ENCODE results near the gene METTL2A.
"Not testable (repeated sequence)": the region's sequence is repeated elsewhere in the genome, so short reads cannot be mapped to it uniquely, and the experiment has no call there.

DNA sequence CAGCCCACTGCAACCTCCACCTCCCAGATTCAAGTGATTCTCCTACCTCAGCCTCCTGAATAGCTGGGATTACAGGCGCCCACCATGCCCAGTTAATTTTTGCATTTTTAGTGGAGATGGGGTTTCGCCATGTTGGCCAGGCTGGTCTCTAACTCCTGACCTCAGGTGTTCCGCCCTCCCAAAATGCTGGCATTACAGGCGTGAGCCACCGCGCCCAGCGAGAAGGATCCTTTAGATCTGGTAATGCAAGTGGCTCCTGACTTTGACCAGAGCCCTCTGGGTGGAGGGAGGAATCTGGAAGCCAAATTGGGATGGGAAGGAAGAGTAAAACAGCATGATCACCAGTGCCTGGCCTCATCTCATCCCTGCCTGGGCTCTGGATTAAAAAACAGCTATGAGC lies 41.6 kb downstream of the METTL2A start:
- TF ChIP-seq, protein P1, sequence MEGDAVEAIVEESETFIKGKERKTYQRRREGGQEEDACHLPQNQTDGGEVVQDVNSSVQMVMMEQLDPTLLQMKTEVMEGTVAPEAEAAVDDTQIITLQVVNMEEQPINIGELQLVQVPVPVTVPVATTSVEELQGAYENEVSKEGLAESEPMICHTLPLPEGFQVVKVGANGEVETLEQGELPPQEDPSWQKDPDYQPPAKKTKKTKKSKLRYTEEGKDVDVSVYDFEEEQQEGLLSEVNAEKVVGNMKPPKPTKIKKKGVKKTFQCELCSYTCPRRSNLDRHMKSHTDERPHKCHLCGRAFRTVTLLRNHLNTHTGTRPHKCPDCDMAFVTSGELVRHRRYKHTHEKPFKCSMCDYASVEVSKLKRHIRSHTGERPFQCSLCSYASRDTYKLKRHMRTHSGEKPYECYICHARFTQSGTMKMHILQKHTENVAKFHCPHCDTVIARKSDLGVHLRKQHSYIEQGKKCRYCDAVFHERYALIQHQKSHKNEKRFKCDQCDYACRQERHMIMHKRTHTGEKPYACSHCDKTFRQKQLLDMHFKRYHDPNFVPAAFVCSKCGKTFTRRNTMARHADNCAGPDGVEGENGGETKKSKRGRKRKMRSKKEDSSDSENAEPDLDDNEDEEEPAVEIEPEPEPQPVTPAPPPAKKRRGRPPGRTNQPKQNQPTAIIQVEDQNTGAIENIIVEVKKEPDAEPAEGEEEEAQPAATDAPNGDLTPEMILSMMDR (IDR thresholded peaks at IDR 0.05): not testable (repeated sequence)
- TF ChIP-seq EZH2phosphoT487 (IDR thresholded peaks at IDR 0.05): not testable (repeated sequence)

All from neural progenitor cell (in vitro differentiated cells).